HG03103 (cell line): ENCODE data around the gene CERKL.

Experiments used
- ATAC-seq: cut with Tn5 transposase; IDR thresholded peaks from one replicate; pipeline ENCODE4 v1.9.1; 2021; ENCODE audit warnings: low read depth; ENCODE audit not compliant: unreplicated experiment

The CERKL gene

GRCh38 chr2:181678861-181679543 is 22.1 kb upstream of the CERKL start:
- no peak for ATAC-seq

GRCh38 chr2:181677912-181678586 is 21.1 kb upstream of the CERKL start:
- no peak for ATAC-seq

- no peak for ATAC-seq
Observed at GRCh38 chr2:181675254-181675653, 18.3 kb upstream of the CERKL start.

- no peak for ATAC-seq
Observed at GRCh38 chr2:181674461-181674860, 17.6 kb upstream of the CERKL start.

- peak; percentile 35 for ATAC-seq
Observed at GRCh38 chr2:181673173-181673572, 16.3 kb upstream of the CERKL start.

GRCh38 chr2:181672255-181673008 is 15.5 kb upstream of the CERKL start:
- peak; percentile 67 for ATAC-seq

- ATAC-seq, result no peak
Observed at GRCh38 chr2:181670632-181671031, 13.7 kb upstream of the CERKL start.

- ATAC-seq, result no peak
Observed at GRCh38 chr2:181667234-181667633, 10.3 kb upstream of the CERKL start.

- no peak for ATAC-seq
Observed at GRCh38 chr2:181662287-181662686, 5.4 kb upstream of the CERKL start.

GRCh38 chr2:181660181-181660580 is 3.3 kb upstream of the CERKL start:
- no peak for ATAC-seq

GRCh38 chr2:181658444-181658843 is 1.5 kb upstream of the CERKL start:
- ATAC-seq, result no peak

- ATAC-seq, result no peak
Observed at GRCh38 chr2:181657379-181657778, 474 bp upstream of the CERKL start.

GRCh38 chr2:181655519-181655918 is 1.4 kb downstream of the CERKL start:
- ATAC-seq, result no peak

GRCh38 chr2:181649436-181649979 is 7.4 kb downstream of the CERKL start:
- ATAC-seq, result no peak

GRCh38 chr2:181648478-181649155 is 8.3 kb downstream of the CERKL start:
- no peak for ATAC-seq

GRCh38 chr2:181646415-181646987 is 10.4 kb downstream of the CERKL start:
- ATAC-seq, result no peak

- ATAC-seq, result no peak
Observed at GRCh38 chr2:181643151-181643550, 13.8 kb downstream of the CERKL start.

- ATAC-seq, result no peak
Observed at GRCh38 chr2:181642086-181642485, 14.8 kb downstream of the CERKL start.

GRCh38 chr2:181639686-181640085 is 17.2 kb downstream of the CERKL start:
- no peak for ATAC-seq

GRCh38 chr2:181632733-181633401 is 24.0 kb downstream of the CERKL start:
- ATAC-seq, result no peak
